ENCODE measurements around the gene ATRNL1. TPM values are rescaled to one million over a fixed set of nuclear protein-coding genes. Genes with fewer than 3 reads are reported as not detected.

ATRNL1 gene
- total RNA-seq, 1 experiment from 2014 or later: 1.3 TPM

- POLR2A ChIA-PET: no interaction called here
- intact Hi-C loops (cut with micrococcal nuclease): no loop called here
These were observed 126.0 kb downstream of the ATRNL1 start for GRCh38 chr10:115219203-115219602.

More at GRCh38 chr10:115219203-115219602, 126.0 kb downstream of the ATRNL1 start:
- Histone ChIP-seq H3K27ac (ENCODE audit: low read depth, low read length) (no peak overlapping the region), H3K27me3 (ENCODE audit: insufficient read depth, low read length) (peaks cover 36% of the 10 kb centered on the region), H3K36me3 (ENCODE audit: control insufficient read depth in 1 of 2, insufficient read depth in 2 of 2, low read length in 2 of 2) (no peaks in the 10 kb centered on the region), H3K4me3 (replicated peaks in 1 of 2; ENCODE audit: low read depth in 1 of 2, low read length in 2 of 2) (no peak overlapping the region), H3K79me2 (ENCODE audit: insufficient read depth, low read length) (no peaks in the 10 kb centered on the region), H3K4me2 (ENCODE audit: low read length) (no peak overlapping the region), H3K9ac (ENCODE audit: low read length) (no peak overlapping the region), H3K9me3 (ENCODE audit: control insufficient read depth in 1 of 2, insufficient read depth in 1 of 2, low read depth in 1 of 2, low read length in 2 of 2) (no peaks in the 10 kb centered on the region), H3K4me1 (ENCODE audit: control insufficient read depth in 1 of 2, insufficient read depth in 2 of 2, low read length in 2 of 2) (no peaks in the 10 kb centered on the region), H3K9me2 (ENCODE audit: insufficient read depth) (no peaks in the 10 kb centered on the region), H4K20me1 (ENCODE audit: insufficient read depth) (no peaks in the 10 kb centered on the region), H2AFZ (ENCODE audit: low read depth, low read length, poor library complexity, severe bottlenecking) (no peak overlapping the region)
- ChIA-PET CTCF (no interaction called here), RAD21 (ENCODE audit: low non-redundant PET in 1 of 2, low total read pairs in 2 of 2, uncharacterized antibody in 2 of 2, unreplicated experiment in 2 of 2) (no interaction called here)
- ATAC-seq (no peak), DNase-seq (ENCODE audit: low read depth, low spot score) (no peak)
- BruUV-seq (replicated peaks): no TSS peak
- no peak for TF ChIP-seq ZNF274 (IDR thresholded peaks at IDR 0.05; ENCODE audit: low read depth, low read length)
- TF ChIP-seq, protein P1, sequence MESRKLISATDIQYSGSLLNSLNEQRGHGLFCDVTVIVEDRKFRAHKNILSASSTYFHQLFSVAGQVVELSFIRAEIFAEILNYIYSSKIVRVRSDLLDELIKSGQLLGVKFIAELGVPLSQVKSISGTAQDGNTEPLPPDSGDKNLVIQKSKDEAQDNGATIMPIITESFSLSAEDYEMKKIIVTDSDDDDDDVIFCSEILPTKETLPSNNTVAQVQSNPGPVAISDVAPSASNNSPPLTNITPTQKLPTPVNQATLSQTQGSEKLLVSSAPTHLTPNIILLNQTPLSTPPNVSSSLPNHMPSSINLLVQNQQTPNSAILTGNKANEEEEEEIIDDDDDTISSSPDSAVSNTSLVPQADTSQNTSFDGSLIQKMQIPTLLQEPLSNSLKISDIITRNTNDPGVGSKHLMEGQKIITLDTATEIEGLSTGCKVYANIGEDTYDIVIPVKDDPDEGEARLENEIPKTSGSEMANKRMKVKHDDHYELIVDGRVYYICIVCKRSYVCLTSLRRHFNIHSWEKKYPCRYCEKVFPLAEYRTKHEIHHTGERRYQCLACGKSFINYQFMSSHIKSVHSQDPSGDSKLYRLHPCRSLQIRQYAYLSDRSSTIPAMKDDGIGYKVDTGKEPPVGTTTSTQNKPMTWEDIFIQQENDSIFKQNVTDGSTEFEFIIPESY (IDR thresholded peaks at IDR 0.05; ENCODE audit: extremely low read depth, insufficient replicate concordance, low read length): no peak
- TF ChIP-seq POLR2A (IDR thresholded peaks at IDR 0.05; ENCODE audit: borderline replicate concordance, extremely low read depth, insufficient read depth, insufficient read length): no peak
- TF ChIP-seq POLR2AphosphoS5 (IDR thresholded peaks at IDR 0.05; ENCODE audit: low read depth, low read length): no peak
- TF ChIP-seq CBX3 (IDR thresholded peaks at IDR 0.05; ENCODE audit: low read depth): no peak
- no peak for TF ChIP-seq ELF1 (IDR thresholded peaks at IDR 0.05; ENCODE audit: borderline replicate concordance, low read depth)
- TF ChIP-seq ZFX (IDR thresholded peaks at IDR 0.05): no peak
- TF ChIP-seq MAX (IDR thresholded peaks at IDR 0.05): no peak
- TF ChIP-seq CTCF (IDR thresholded peaks at IDR 0.05 in 2 of 3, conservative IDR thresholded peaks at IDR 0.05 in 1 of 3; ENCODE audit: borderline replicate concordance in 1 of 3, insufficient read depth in 1 of 3, low read depth in 2 of 3, low read length in 2 of 3): no peak
- TF ChIP-seq SP1 (IDR thresholded peaks at IDR 0.05; ENCODE audit: low read depth): no peak
- TF ChIP-seq SIN3A (IDR thresholded peaks at IDR 0.05; ENCODE audit: low read depth): no peak
- TF ChIP-seq TCF7L2 (IDR thresholded peaks at IDR 0.05; ENCODE audit: borderline replicate concordance, extremely low read depth, insufficient read depth, insufficient read length): no peak
- no peak for TF ChIP-seq FOSL1 (IDR thresholded peaks at IDR 0.05; ENCODE audit: low read depth)
- TF ChIP-seq SRF (IDR thresholded peaks at IDR 0.05; ENCODE audit: low read depth): no peak
